ENCODE data around the gene DNAJC15.
"Not testable (repeated sequence)": the region's sequence is repeated elsewhere in the genome, so short reads cannot be mapped to it uniquely, and the experiment has no call there.

The DNAJC15 gene

DNA sequence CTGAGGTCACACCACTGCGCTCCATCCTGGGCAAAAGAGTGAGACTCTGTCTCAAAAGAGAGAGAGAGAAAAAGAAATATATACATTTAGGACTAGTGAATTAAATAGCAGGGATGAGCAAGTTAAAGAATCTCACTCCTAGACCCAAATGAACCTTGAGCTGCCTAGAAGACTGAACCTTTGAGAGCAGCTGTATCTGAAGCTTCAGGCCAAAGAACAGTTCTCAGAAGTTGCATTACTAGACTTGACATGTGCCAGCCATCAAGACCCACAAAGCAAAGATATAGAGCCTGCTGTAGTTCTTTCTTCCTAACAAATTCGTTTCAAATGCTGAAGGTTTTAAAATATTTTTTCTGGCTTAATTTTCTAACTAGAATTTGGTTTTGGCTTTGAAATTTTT lies 16.6 kb downstream of the DNAJC15 start:
- Histone ChIP-seq H3K79me1 (ENCODE audit: low read length) (peaks cover 24% of the 10 kb centered on the region), H3K36me3 (ENCODE audit: control insufficient read depth in 1 of 2, insufficient read depth in 2 of 2, low read length in 2 of 2) (peaks cover 0 to 3% of the 10 kb centered on the region in 2 experiments), H3K18ac (ENCODE audit: low read length) (no peak overlapping the region), H2BK120ac (ENCODE audit: insufficient read depth, low read length, poor library complexity) (peak overlapping the region; percentile 72), H3K4me1 (ENCODE audit: control insufficient read depth in 1 of 2, insufficient read depth in 2 of 2, low read length in 2 of 2) (peaks cover 11 to 12% of the 10 kb centered on the region in 2 experiments), H2BK5ac (ENCODE audit: low read depth, low read length, poor library complexity) (no peak overlapping the region), H3K23ac (ENCODE audit: low read length) (no peak overlapping the region), H2AK5ac (ENCODE audit: low read length) (no peak overlapping the region), H3K4ac (ENCODE audit: low read depth, low read length) (no peak overlapping the region), H3K27me3 (ENCODE audit: insufficient read depth, low read length) (no peaks in the 10 kb centered on the region), H4K8ac (ENCODE audit: low read depth, low read length) (no peak overlapping the region), H2BK12ac (ENCODE audit: low read length) (peak overlapping the region; percentile 69), H2AFZ (ENCODE audit: insufficient read depth, low read length, poor library complexity) (no peak overlapping the region), H4K12ac (ENCODE audit: low read depth, low read length) (no peak overlapping the region), H3K4me3 (ENCODE audit: low read depth, low read length) (no peak overlapping the region), H4K91ac (ENCODE audit: low read depth, low read length) (peak overlapping the region; percentile 66), H3K9ac (ENCODE audit: low read length) (no peak overlapping the region), H3K9me3 (ENCODE audit: insufficient read depth, low read depth, low read length) (no peaks in the 10 kb centered on the region), H3K14ac (ENCODE audit: low read length) (peak overlapping the region; percentile 7), H3K4me2 (ENCODE audit: low read length) (no peak overlapping the region), H3K79me2 (ENCODE audit: control insufficient read depth, insufficient read depth, low read length, poor library complexity) (peaks cover 1% of the 10 kb centered on the region), H3K27ac (ENCODE audit: low read depth, low read length) (no peak overlapping the region)
- WGBS (ENCODE audit: extremely low coverage, insufficient coverage, insufficient read length) = no CpG with 5 or more reads among the region's 2 CpGs
- no peak for DNase-seq

DNA sequence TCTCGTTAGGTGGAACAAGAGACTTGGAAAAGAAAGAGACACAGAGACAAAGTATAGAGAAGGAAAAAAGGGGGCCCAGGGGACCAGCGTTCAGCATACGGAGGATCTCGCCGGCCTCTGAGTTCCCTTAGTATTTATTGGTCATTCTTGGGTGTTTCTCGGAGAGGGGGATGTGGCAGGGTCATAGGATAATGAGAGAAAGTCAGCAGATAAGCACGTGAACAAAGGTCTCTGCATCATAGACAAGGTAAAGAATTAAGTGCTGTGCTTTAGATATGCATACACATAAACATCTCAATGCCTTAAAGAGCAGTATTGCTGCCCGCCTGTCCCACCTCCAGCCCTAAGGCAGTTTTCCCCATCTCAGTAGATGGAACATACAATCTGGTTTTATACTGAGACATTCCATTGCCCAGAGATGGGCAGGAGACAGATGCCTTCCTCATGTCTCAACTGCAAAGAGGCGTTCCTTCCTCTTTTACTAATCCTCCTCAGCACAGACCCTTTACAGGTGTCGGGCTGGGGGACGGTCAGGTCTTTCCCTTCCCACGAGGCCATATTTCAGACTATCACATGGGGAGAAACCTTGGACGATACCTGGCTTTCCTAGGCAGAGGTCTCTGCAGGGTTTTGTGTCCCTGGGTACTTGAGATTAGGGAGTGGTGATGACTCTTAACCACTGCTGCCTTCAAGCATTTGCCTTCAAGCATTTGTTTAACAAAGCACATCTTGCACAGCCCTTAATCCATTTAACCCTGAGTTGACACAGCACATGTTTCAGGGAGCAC lies 17.4 kb downstream of the DNAJC15 start:
- not testable (repeated sequence) for H4K8ac ChIP-seq (ENCODE audit: low read depth, low read length); H3K18ac ChIP-seq (ENCODE audit: low read length); H3K79me2 ChIP-seq (ENCODE audit: control insufficient read depth, insufficient read depth, low read length, poor library complexity); H3K4me2 ChIP-seq (ENCODE audit: low read length); H3K4ac ChIP-seq (ENCODE audit: low read depth, low read length); H3K27me3 ChIP-seq (ENCODE audit: insufficient read depth, low read length); H3K4me3 ChIP-seq (ENCODE audit: low read depth, low read length); H2AFZ ChIP-seq (ENCODE audit: insufficient read depth, low read length, poor library complexity); H4K12ac ChIP-seq (ENCODE audit: low read depth, low read length); H3K23ac ChIP-seq (ENCODE audit: low read length); H3K9me3 ChIP-seq (ENCODE audit: insufficient read depth, low read depth, low read length); H2BK12ac ChIP-seq (ENCODE audit: low read length); H3K9ac ChIP-seq (ENCODE audit: low read length); H3K36me3 ChIP-seq (ENCODE audit: control insufficient read depth in 1 of 2, insufficient read depth in 2 of 2, low read length in 2 of 2); H2AK5ac ChIP-seq (ENCODE audit: low read length)
- Histone ChIP-seq H3K14ac (ENCODE audit: low read length) (peak overlapping the region; percentile 45), H3K27ac (ENCODE audit: low read depth, low read length) (peak overlapping the region; percentile 53), H2BK120ac (ENCODE audit: insufficient read depth, low read length, poor library complexity) (peak overlapping the region; percentile 90), H4K91ac (ENCODE audit: low read depth, low read length) (peak overlapping the region; percentile 56), H3K4me1 (ENCODE audit: control insufficient read depth in 1 of 2, insufficient read depth in 2 of 2, low read length in 2 of 2) (peaks cover 11 to 16% of the 10 kb centered on the region in 2 experiments), H3K79me1 (ENCODE audit: low read length) (peaks cover 29% of the 10 kb centered on the region), H2BK5ac (ENCODE audit: low read depth, low read length, poor library complexity) (peak overlapping the region; percentile 8)
- peak in 1 of 2 donors; percentile 52 for DNase-seq
- no CpG with 5 or more reads among the region's 13 CpGs for WGBS (ENCODE audit: extremely low coverage, insufficient coverage, insufficient read length)

GRCh38 chr13:43041369-43041921 lies 18.1 kb downstream of the DNAJC15 start:
- Histone ChIP-seq H4K12ac (ENCODE audit: low read depth, low read length) (no peak overlapping the region), H3K18ac (ENCODE audit: low read length) (no peak overlapping the region), H3K27me3 (ENCODE audit: insufficient read depth, low read length) (no peaks in the 10 kb centered on the region), H3K14ac (ENCODE audit: low read length) (no peak overlapping the region), H3K4me1 (ENCODE audit: control insufficient read depth in 1 of 2, insufficient read depth in 2 of 2, low read length in 2 of 2) (peaks cover 9 to 13% of the 10 kb centered on the region in 2 experiments), H3K4me2 (ENCODE audit: low read length) (no peak overlapping the region), H3K23ac (ENCODE audit: low read length) (no peak overlapping the region), H3K27ac (ENCODE audit: low read depth, low read length) (peak overlapping the region; percentile 36), H3K4me3 (ENCODE audit: low read depth, low read length) (no peak overlapping the region), H2AK5ac (ENCODE audit: low read length) (no peak overlapping the region), H2AFZ (ENCODE audit: insufficient read depth, low read length, poor library complexity) (no peak overlapping the region), H3K79me2 (ENCODE audit: control insufficient read depth, insufficient read depth, low read length, poor library complexity) (peaks cover 1% of the 10 kb centered on the region), H4K91ac (ENCODE audit: low read depth, low read length) (no peak overlapping the region), H4K8ac (ENCODE audit: low read depth, low read length) (no peak overlapping the region), H3K9ac (ENCODE audit: low read length) (no peak overlapping the region), H2BK5ac (ENCODE audit: low read depth, low read length, poor library complexity) (peak overlapping the region; percentile 6), H3K79me1 (ENCODE audit: low read length) (peaks cover 31% of the 10 kb centered on the region), H3K36me3 (ENCODE audit: control insufficient read depth in 1 of 2, insufficient read depth in 2 of 2, low read length in 2 of 2) (no peaks in the 10 kb centered on the region), H2BK120ac (ENCODE audit: insufficient read depth, low read length, poor library complexity) (peak overlapping the region; percentile 53), H3K9me3 (ENCODE audit: insufficient read depth, low read depth, low read length) (no peaks in the 10 kb centered on the region), H3K4ac (ENCODE audit: low read depth, low read length) (no peak overlapping the region), H2BK12ac (ENCODE audit: low read length) (peak overlapping the region; percentile 54)
- DNase-seq = no peak
- WGBS (ENCODE audit: extremely low coverage, insufficient coverage, insufficient read length) = no CpG with 5 or more reads among the region's 1 CpG

DNA sequence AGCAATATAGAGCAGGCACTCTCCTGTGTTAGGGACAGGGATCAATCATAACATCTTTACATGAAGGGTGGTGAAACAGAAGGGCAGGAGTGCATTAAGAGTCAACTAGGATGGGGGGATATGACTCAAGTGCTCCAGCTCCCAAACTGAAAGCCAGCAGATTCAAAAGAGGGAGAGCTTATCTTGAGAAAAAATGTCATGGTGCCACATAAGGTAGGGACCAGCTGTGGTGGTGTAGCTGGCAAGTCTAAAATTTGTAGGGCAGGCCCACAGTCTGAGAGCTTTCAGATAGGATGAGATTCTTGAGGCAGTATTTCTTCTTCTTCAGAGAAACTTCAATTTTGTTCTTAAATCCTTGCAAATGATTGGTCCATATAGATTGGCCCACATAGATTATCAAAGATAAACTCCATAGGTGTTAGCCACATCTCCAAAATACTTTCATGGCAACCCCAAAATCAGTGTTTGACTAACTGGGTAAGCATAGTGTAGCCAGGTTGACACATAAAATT lies 19.1 kb downstream of the DNAJC15 start:
- no peak overlapping the region for H3K23ac ChIP-seq (ENCODE audit: low read length)

More for the DNA sequence above, 19.1 kb downstream of the DNAJC15 start:
- Histone ChIP-seq H3K9ac (ENCODE audit: low read length) (no peak overlapping the region), H3K79me2 (ENCODE audit: control insufficient read depth, insufficient read depth, low read length, poor library complexity) (peaks cover 4% of the 10 kb centered on the region), H3K4me3 (ENCODE audit: low read depth, low read length) (no peak overlapping the region), H3K36me3 (ENCODE audit: control insufficient read depth in 1 of 2, insufficient read depth in 2 of 2, low read length in 2 of 2) (peaks cover 0 to 2% of the 10 kb centered on the region in 2 experiments), H2AFZ (ENCODE audit: insufficient read depth, low read length, poor library complexity) (no peak overlapping the region), H2AK5ac (ENCODE audit: low read length) (peak overlapping the region; percentile 80), H2BK12ac (ENCODE audit: low read length) (peak overlapping the region; percentile 97), H4K91ac (ENCODE audit: low read depth, low read length) (peak overlapping the region; percentile 80), H4K8ac (ENCODE audit: low read depth, low read length) (peak overlapping the region; percentile 89), H3K27me3 (ENCODE audit: insufficient read depth, low read length) (no peaks in the 10 kb centered on the region), H3K27ac (ENCODE audit: low read depth, low read length) (no peak overlapping the region), H4K12ac (ENCODE audit: low read depth, low read length) (no peak overlapping the region), H3K4ac (ENCODE audit: low read depth, low read length) (peak overlapping the region; percentile 19), H2BK5ac (ENCODE audit: low read depth, low read length, poor library complexity) (peak overlapping the region; percentile 49), H3K9me3 (ENCODE audit: insufficient read depth, low read depth, low read length) (peaks cover 2% of the 10 kb centered on the region), H3K4me1 (ENCODE audit: control insufficient read depth in 1 of 2, insufficient read depth in 2 of 2, low read length in 2 of 2) (peaks cover 9 to 11% of the 10 kb centered on the region in 2 experiments), H3K18ac (ENCODE audit: low read length) (peak overlapping the region; percentile 62), H2BK120ac (ENCODE audit: insufficient read depth, low read length, poor library complexity) (peak overlapping the region; percentile 87), H3K79me1 (ENCODE audit: low read length) (peaks cover 33% of the 10 kb centered on the region), H3K14ac (ENCODE audit: low read length) (peak overlapping the region; percentile 63), H3K4me2 (ENCODE audit: low read length) (no peak overlapping the region)
- DNase-seq = no peak

Data from trophoblast cell (in vitro differentiated cells and primary cell).